GM12875 (cell line): ENCODE measurements around the gene OXER1.

ENCODE experiments used
- H3K4me3 ChIP-seq: one replicate; pipeline ENCODE4 v1.5.1; 2011; ENCODE audit warnings: low read depth, low read length, control low read depth
- TF ChIP-seq, protein P1 (sequence below): IDR thresholded peaks from 2 replicates; pipeline ENCODE4 v1.5.1; 2011; ENCODE audit warnings: low read depth, mild to moderate bottlenecking, control low read depth, inconsistent platforms, low read length, moderate library complexity, borderline replicate concordance; ENCODE audit not compliant: insufficient read depth

The OXER1 gene

DNA sequence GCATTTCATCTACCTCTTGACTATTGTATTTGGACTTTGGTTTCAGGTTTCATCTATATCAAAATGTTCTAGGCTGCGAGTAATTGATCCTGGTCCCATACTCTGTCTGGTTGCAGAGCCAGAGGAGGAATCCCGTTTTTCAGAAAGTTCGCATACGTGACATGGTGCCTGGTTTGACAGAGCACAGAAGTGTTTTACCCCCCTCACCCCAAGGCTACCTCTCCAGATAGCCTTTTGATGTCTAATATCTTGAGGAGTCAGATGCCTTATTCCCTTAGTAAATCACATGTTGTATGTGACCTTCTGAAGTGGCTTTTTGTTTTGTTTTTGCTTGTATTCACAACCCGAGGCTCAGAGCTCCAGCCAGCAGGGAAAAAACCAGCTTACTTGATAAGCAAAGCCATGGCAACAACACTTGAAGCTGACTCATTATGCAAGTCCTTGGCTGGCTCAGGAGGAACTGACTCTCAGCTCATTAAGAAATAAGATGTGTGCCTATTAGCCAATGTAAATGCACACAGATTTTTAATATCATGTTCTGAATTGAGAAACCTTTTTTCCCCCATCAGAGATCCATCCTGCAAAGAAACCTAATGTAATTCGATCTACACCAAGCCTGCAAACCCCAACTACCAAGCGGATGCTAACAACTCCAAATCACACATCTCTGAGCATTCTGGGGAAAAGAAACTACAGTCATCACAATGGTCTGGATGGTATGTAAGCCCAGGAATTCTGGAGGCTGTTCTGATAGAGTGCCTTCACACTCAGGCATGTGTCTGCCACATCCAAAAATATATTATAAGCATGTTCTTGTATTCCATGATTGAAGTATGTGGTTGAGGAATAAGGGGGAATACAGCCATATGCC is 41.4 kb downstream of the OXER1 start:
- TF ChIP-seq, protein P1, sequence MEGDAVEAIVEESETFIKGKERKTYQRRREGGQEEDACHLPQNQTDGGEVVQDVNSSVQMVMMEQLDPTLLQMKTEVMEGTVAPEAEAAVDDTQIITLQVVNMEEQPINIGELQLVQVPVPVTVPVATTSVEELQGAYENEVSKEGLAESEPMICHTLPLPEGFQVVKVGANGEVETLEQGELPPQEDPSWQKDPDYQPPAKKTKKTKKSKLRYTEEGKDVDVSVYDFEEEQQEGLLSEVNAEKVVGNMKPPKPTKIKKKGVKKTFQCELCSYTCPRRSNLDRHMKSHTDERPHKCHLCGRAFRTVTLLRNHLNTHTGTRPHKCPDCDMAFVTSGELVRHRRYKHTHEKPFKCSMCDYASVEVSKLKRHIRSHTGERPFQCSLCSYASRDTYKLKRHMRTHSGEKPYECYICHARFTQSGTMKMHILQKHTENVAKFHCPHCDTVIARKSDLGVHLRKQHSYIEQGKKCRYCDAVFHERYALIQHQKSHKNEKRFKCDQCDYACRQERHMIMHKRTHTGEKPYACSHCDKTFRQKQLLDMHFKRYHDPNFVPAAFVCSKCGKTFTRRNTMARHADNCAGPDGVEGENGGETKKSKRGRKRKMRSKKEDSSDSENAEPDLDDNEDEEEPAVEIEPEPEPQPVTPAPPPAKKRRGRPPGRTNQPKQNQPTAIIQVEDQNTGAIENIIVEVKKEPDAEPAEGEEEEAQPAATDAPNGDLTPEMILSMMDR = no peak
- H3K4me3 ChIP-seq = no peak overlapping the region

DNA sequence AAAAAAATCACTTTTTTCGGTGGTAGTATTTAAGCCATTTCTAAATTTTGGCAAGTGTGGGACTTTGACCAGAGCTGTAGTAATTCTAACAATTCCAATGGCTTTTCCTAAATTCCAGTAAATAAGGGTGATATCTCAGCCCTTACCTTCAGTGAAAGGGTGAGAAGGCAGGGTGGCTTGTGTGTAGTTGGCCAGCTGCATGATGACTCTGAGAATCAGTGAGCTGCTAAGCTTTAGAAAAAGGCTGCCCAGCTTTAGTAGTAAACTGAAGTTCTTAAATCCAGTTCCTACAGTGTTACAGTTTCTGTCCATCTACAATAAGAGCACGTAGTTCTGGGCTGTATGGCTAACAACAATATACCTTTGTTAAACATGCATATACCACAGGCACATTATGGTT is 42.0 kb downstream of the OXER1 start:
- TF ChIP-seq, protein P1 = no peak

DNA sequence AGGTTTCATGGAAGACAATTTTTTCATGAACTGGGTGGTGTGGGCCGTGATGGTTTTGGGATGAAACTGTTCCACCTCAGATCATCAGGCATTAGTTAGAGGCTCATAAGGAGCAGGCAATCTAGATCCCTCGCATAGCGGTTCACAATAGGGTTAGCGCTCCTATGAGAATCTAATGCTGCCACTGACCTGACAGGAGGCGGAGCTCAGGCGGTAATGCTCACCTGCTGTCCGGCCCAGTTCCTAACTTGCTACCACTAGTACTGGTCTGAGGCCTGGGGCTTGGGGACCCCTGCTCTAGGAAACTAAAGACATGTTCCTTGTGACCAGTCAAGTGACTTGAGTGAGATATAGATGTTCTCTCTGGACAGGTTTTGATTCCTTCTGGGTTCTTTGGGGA is 49.2 kb downstream of the OXER1 start:
- TF ChIP-seq, protein P1 = no peak
- H3K4me3 ChIP-seq = no peak overlapping the region

More for the DNA sequence above, 42.0 kb downstream of the OXER1 start:
- H3K4me3 ChIP-seq = no peak overlapping the region

DNA sequence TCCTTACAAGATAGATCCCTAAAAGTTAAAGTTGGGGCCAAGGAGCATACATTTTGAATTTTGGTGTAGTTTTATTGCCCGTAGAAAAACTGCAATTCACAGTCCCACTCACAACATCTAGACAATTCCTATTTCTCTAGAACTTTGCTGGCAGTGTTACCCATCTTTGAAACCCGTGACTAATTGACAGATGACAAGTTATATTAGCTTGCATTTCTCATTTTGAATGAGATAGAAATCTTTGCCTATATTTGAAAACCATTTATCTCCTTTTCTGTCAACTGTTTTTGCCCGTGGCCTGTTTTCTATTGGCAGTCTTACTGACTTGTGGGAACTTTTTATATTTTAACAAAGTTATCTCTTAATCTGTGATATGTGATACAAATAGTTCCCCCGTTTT is 50.0 kb downstream of the OXER1 start:
- TF ChIP-seq, protein P1 = no peak
- no peak overlapping the region for H3K4me3 ChIP-seq

DNA sequence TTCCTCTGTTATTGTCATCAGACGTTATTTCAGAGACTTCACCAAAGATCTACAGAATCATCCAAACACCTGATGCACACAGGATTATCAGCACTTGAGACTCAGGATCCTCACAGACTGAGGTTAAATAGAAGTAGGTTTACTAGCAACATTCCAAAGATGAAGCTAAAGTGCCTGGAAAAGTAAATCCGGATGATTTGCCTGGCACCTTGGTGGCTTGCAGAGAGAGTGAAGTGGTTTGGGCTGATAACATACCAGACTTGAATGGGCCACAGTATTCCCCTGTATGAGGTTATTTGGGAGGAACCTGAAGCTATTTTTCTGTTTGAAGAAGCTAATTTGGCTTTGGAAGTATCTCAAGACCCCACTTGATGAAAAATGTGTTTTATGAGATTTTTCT is 51.0 kb downstream of the OXER1 start:
- TF ChIP-seq, protein P1 = no peak
- H3K4me3 ChIP-seq = no peak overlapping the region
